Activated CD4-positive, CD25-positive, alpha-beta regulatory T cell treated with anti-CD3 and anti-CD28 coated beads, Interleukin-2, amount 50 U/mL, for 16 hours (primary cell): Measurements from ENCODE around the gene ANO8.

ENCODE experiments used
- DNase-seq: peaks from one replicate; pipeline ENCODE4 v3.0.0-alpha.2; 2020; ENCODE audit warnings: low read depth, low spot score

The ANO8 gene

GRCh38 chr19:17347877-17348276, 13.2 kb upstream of the ANO8 start:
- no peak for DNase-seq

- no peak for DNase-seq
Measured at GRCh38 chr19:17347361-17347760, 12.7 kb upstream of the ANO8 start.

GRCh38 chr19:17346109-17346671, 11.5 kb upstream of the ANO8 start:
- peak; percentile 50 for DNase-seq

- no peak for DNase-seq
Measured at GRCh38 chr19:17341845-17342244, 7.2 kb upstream of the ANO8 start.

GRCh38 chr19:17341386-17341785, 6.7 kb upstream of the ANO8 start:
- no peak for DNase-seq

- no peak for DNase-seq
Measured at GRCh38 chr19:17340871-17341357, 6.3 kb upstream of the ANO8 start.

GRCh38 chr19:17340302-17340870, 5.7 kb upstream of the ANO8 start:
- no peak for DNase-seq

- no peak for DNase-seq
Measured at GRCh38 chr19:17339088-17339741, 4.6 kb upstream of the ANO8 start.

GRCh38 chr19:17338433-17339078, 3.9 kb upstream of the ANO8 start:
- no peak for DNase-seq

- DNase-seq = no peak
Measured at GRCh38 chr19:17337675-17338432, 3.2 kb upstream of the ANO8 start.

GRCh38 chr19:17336872-17337674, 2.4 kb upstream of the ANO8 start, which contains the start of gene GTPBP3:
TSS of gene GTPBP3 (plus strand) at chr19:17337553. CDS start at chr19:17337612, 59 bp downstream.
- DNase-seq = peak; percentile 95

- DNase-seq = no peak
Measured at GRCh38 chr19:17335575-17335974, 920 bp upstream of the ANO8 start.

GRCh38 chr19:17333611-17334413, 843 bp downstream of the ANO8 start:
- DNase-seq = peak; percentile 55

- DNase-seq = no peak
Measured at GRCh38 chr19:17332677-17333581, 1.7 kb downstream of the ANO8 start.

- no peak for DNase-seq
Measured at GRCh38 chr19:17332360-17332676, 2.3 kb downstream of the ANO8 start.

- DNase-seq = no peak
Measured at GRCh38 chr19:17331045-17331558, 3.6 kb downstream of the ANO8 start.

GRCh38 chr19:17330262-17331044, 4.2 kb downstream of the ANO8 start:
- no peak for DNase-seq
